A673 (cell line): ENCODE data around the gene THBS1. TPM values are rescaled to one million over a fixed set of nuclear protein-coding genes. Genes with fewer than 3 reads are reported as not detected.

Experiments
- BruUV-seq: library from RNA; stranded (reverse); fragments of 400-500 nt; replicated peaks from 2 replicates; lab custom pipeline; 2021; lab: Mats Ljungman, UMichigan
- CTCF ChIA-PET: fragments of 300-600 bp; sonication (Branson Sonifier 250); formaldehyde crosslinking; loops from one replicate; lab custom pipeline; 2022; ENCODE audit warnings: antibody characterized with exemption; lab: Charles Lee
- POLR2A ChIA-PET: fragments of 300-600 bp; sonication (Branson Sonifier 250); formaldehyde crosslinking; loops from one replicate; lab custom pipeline; 2022; ENCODE audit warnings: antibody characterized with exemption; ENCODE audit not compliant: low non-redundant PET; lab: Charles Lee
- DNase-seq: peaks from one replicate; pipeline ENCODE4 v3.0.0-alpha.2; 2015; ENCODE audit warnings: low spot score
- H3K27ac ChIP-seq: fragments of 200-600 bp; sonication (generic); 2 replicates; pipeline ENCODE4 v1.5.1; 2016; ENCODE audit warnings: mixed run types, low read depth, mild to moderate bottlenecking, mixed read lengths, antibody characterized with exemption, low read length; ENCODE audit not compliant: poor library complexity, severe bottlenecking
- H3K27me3 ChIP-seq: fragments of 200-600 bp; sonication (generic); replicated peaks from 2 replicates; pipeline ENCODE4 v1.6.1; 2017; ENCODE audit warnings: mixed run types, low read depth, mild to moderate bottlenecking, mixed read lengths, antibody characterized with exemption, low read length; ENCODE audit not compliant: insufficient read depth, poor library complexity
- H3K36me3 ChIP-seq: fragments of 200-600 bp; sonication (generic); 2 replicates; pipeline ENCODE4 v1.6.1; 2016; ENCODE audit warnings: mixed run types, mild to moderate bottlenecking, mixed read lengths, antibody characterized with exemption, low read length; ENCODE audit not compliant: insufficient read depth, poor library complexity, severe bottlenecking
- H3K4me1 ChIP-seq: fragments of 200-600 bp; sonication (generic); 2 replicates; pipeline ENCODE4 v1.6.1; 2017; ENCODE audit warnings: mixed run types, mild to moderate bottlenecking, mixed read lengths, antibody characterized with exemption, low read length; ENCODE audit not compliant: insufficient read depth, poor library complexity, severe bottlenecking
- H3K4me3 ChIP-seq: fragments of 200-600 bp; sonication (generic); 2 replicates; pipeline ENCODE4 v1.5.1; 2016; ENCODE audit warnings: low read depth, mixed run types, mild to moderate bottlenecking, mixed read lengths, low read length; ENCODE audit not compliant: poor library complexity, severe bottlenecking
- H3K9me3 ChIP-seq: fragments of 200-600 bp; sonication (generic); 2 replicates; pipeline ENCODE4 v1.6.1; 2016; ENCODE audit warnings: mixed run types, low read depth, mild to moderate bottlenecking, mixed read lengths, antibody characterized with exemption, low read length; ENCODE audit not compliant: poor library complexity, severe bottlenecking
- EZH2 ChIP-seq: fragments of 200-600 bp; sonication (generic); IDR thresholded peaks from 2 replicates; pipeline ENCODE4 v1.6.1; 2017; ENCODE audit warnings: borderline replicate concordance, low read depth, mild to moderate bottlenecking, mixed read lengths, antibody characterized with exemption, low read length; ENCODE audit not compliant: poor library complexity, severe bottlenecking
- intact Hi-C: fragments of 100-400 bp; cut with micrococcal nuclease; formaldehyde crosslinking; loops from one replicate; pipeline ENCODE4 v1.10.0; 2022; ENCODE audit not compliant: unreplicated experiment
- total RNA-seq: library from RNA; stranded (reverse); gene quantifications from 2 replicates; pipeline ENCODE4 v1.2.3, GENCODE V29; 2021
- TF ChIP-seq, protein P1 (sequence below): fragments of 300-800, 200-600 bp; sonication (generic); conservative IDR thresholded peaks from 2 replicates; pipeline ENCODE4 v1.5.1; 2017; ENCODE audit warnings: low read depth, mild to moderate bottlenecking, antibody characterized with exemption, low read length, moderate library complexity, mixed read lengths

The THBS1 gene
- total RNA-seq, 1 experiment from 2014 or later, result 0.80 TPM

DNA sequence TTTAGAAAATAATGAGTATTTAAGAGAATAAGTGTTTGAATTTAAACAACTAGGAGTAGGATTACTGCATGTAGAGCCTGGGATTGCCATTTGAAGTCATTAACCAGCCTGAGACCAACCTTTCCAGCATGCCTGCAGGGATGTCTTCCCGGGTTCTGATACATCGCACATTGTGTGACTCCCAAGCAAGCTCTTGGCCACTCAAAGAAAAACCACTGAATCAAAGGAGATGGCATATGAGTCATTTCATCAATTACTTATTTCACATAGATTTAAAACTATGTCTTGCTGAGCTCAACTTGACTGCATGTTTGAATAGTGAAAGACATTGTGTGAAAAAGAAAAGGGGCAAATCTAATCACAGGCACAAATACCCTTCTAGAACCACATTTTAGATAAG lies 15.0 kb upstream of the THBS1 start:
- DNase-seq, result no peak
- BruUV-seq, result no TSS peak
- Histone ChIP-seq H3K4me3 (no peak overlapping the region), H3K27me3 (peaks cover 37% of the 10 kb centered on the region), H3K36me3 (no peaks in the 10 kb centered on the region), H3K9me3 (no peaks in the 10 kb centered on the region), H3K4me1 (no peaks in the 10 kb centered on the region), H3K27ac (no peak overlapping the region)
- POLR2A ChIA-PET, result no interaction called here
- CTCF ChIA-PET, result no interaction called here
- intact Hi-C loops, result no loop called here
- TF ChIP-seq, protein P1, sequence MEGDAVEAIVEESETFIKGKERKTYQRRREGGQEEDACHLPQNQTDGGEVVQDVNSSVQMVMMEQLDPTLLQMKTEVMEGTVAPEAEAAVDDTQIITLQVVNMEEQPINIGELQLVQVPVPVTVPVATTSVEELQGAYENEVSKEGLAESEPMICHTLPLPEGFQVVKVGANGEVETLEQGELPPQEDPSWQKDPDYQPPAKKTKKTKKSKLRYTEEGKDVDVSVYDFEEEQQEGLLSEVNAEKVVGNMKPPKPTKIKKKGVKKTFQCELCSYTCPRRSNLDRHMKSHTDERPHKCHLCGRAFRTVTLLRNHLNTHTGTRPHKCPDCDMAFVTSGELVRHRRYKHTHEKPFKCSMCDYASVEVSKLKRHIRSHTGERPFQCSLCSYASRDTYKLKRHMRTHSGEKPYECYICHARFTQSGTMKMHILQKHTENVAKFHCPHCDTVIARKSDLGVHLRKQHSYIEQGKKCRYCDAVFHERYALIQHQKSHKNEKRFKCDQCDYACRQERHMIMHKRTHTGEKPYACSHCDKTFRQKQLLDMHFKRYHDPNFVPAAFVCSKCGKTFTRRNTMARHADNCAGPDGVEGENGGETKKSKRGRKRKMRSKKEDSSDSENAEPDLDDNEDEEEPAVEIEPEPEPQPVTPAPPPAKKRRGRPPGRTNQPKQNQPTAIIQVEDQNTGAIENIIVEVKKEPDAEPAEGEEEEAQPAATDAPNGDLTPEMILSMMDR, result no peak
- TF ChIP-seq EZH2, result no peak

DNA sequence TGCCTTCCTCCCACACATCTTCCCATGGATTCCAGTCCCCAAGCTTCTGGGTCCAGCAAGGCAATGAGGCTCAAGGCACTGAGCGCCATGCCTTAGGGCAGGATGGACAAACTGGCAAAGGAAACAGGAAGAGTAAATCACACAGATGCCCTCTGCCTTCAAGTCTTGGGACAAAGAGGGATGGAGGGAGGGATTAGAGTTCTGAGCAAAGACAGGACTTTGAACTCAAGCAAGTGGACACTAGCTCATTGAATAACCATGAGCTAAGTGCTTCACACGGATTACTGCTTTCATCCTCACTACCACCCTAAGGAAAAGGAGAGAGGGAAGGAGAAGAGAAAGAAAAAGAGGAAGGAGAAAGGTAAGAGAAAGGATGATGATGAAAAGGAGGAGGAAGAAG lies 7.6 kb upstream of the THBS1 start:
- POLR2A ChIA-PET, result no interaction called here
- no peak for TF ChIP-seq EZH2
- TF ChIP-seq, protein P1, result no peak
- H3K27ac ChIP-seq, result no peak overlapping the region
- BruUV-seq, result no TSS peak
- H3K27me3 ChIP-seq, result peaks cover 56% of the 10 kb centered on the region
- H3K36me3 ChIP-seq, result no peaks in the 10 kb centered on the region
- CTCF ChIA-PET, result no interaction called here
- no peak for DNase-seq
- no peaks in the 10 kb centered on the region for H3K9me3 ChIP-seq
- intact Hi-C loops, result no loop called here
- H3K4me3 ChIP-seq, result no peak overlapping the region
- no peaks in the 10 kb centered on the region for H3K4me1 ChIP-seq

DNA sequence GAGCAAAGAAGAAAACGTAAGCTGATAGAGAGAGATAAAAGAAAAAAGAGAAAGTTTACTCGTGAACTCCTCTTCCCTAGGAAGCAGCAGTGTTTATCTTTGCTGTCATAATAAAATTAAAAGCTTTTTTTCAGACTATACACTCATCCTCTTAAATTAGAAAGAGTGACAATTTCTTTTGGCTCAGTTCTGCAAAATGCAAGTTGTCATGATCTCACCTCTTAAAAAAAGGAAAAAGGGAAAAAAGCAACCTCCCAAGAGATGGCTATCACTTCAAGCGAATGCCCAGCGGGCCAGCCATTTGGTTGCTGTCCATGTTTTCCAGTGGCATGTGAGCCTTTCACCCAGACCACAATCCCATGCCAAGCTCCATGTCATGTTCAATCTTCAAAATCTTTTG lies 7.0 kb upstream of the THBS1 start:
- Histone ChIP-seq H3K36me3 (no peaks in the 10 kb centered on the region), H3K9me3 (no peaks in the 10 kb centered on the region), H3K27me3 (peaks cover 58% of the 10 kb centered on the region), H3K4me3 (no peak overlapping the region), H3K4me1 (no peaks in the 10 kb centered on the region), H3K27ac (no peak overlapping the region)
- intact Hi-C loops, result no loop called here
- TF ChIP-seq, protein P1, result no peak
- no peak for TF ChIP-seq EZH2
- no TSS peak for BruUV-seq
- ChIA-PET CTCF (no interaction called here), POLR2A (no interaction called here)
- DNase-seq, result no peak
